Posterior vena cava (tissue), 2 donors: Measurements from ENCODE around the gene B4GALT2. TPM values are rescaled to one million over a fixed set of nuclear protein-coding genes. Genes with fewer than 3 reads are reported as not detected.

Experiments
- DNase-seq: peaks from one replicate; pipeline ENCODE4 v3.0.0-alpha.2; 2020; ENCODE audit warnings: low spot score
- intact Hi-C, 2 donors: fragments of 100-400 bp; cut with DNase I; formaldehyde crosslinking; loops; one replicate each; pipeline versions ENCODE4 v1.14.1 to v1.14.2; 2022 to 2023
- total RNA-seq, 2 donors: library from RNA; stranded (reverse); fragmentation: NEBNext Ultra II Directional; extraction: Animal tissue kit (Norgen Biotek cat#: 25700); gene quantifications; one replicate each; pipeline ENCODE4 v1.2.1, GENCODE V29; 2021
- donor health status: DM: yes; HTN: yes; CAD: no.
- donor health status: DM: yes; HTN: yes; CAD: no.

The B4GALT2 gene
- total RNA-seq, 2 donors from 2014 or later, result 39.0 to 45.7 TPM

DNA sequence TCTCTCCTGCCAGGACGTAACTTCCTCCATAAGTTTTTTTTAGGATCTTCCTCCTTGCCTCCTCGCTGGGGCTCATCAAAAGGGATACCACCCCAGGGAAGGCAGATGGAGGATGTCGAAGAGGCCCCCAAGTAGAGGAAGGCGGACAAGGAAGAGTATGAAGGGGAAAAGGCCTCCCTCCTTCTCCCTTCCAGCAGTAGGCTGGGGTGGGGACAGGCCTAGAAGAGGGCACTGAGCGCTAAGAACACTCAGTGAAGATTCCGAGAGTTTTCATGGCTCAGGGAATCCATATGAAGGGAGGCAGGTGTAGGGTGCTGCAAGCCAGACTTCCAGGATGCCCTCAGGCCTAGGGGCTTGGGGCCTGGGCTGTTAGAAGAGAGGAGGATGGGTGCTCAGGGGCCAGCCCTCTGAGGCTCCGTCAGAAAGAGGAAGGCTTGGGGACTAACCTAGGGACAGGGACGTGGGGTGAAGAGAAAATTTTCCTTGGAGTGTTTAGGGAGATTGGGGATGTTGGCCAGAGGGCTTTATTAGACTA lies 54.1 kb downstream of the B4GALT2 start:
- DNase-seq, result peak; percentile 11
- intact Hi-C loops, result loop anchor here in 1 of 2 donors (5.0 kb wide), 1 partner anchor 36 kb away; no protein-coding TSS in a partner anchor

DNA sequence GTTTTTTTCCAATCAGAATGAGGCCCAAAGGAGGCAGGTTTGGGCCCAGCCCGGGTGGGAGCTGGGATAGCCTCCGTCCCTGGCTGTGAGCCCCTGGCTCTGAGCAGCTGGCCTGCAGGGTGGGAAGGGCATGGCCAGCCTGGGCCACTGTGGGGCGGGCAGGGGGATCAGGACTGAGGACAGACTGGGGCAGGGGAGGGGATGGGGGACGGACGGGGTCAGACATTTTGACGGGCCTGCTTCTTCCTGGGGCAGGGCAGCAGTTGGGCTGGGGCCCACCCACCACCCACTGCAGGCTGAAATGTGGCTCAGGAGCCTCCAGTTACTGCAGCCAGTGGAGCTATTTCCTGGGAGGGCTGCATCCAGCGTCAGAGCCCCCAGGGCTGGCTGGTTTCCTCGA lies 54.7 kb downstream of the B4GALT2 start:
- intact Hi-C loops, result loop anchor here in 1 of 2 donors (5.0 kb wide), 1 partner anchor 36 kb away; no protein-coding TSS in a partner anchor
- DNase-seq, result peak; percentile 78

DNA sequence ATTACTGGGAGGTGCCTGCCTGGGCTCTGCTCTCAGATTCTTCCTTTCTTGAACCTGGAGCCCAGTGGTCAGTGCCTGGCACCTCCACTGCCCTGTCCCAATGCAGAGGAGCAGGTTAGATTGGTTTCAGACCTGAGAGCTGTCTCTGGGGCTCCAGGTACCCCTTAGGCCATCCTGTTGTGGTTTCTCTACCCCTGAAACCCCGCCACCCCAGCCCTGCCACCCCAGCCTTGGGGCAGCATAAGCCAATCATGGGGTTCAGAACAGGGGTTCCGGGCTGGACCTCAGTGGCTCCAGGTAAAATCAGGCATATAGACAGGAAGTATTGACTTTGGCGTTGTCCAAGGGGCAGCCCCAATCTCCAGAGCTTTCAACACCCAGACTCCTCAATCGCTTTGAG lies 55.4 kb downstream of the B4GALT2 start:
- intact Hi-C loops, result loop anchor here in 1 of 2 donors (5.0 kb wide), 1 partner anchor 37 kb away; no protein-coding TSS in a partner anchor
- DNase-seq, result peak; percentile 46

DNA sequence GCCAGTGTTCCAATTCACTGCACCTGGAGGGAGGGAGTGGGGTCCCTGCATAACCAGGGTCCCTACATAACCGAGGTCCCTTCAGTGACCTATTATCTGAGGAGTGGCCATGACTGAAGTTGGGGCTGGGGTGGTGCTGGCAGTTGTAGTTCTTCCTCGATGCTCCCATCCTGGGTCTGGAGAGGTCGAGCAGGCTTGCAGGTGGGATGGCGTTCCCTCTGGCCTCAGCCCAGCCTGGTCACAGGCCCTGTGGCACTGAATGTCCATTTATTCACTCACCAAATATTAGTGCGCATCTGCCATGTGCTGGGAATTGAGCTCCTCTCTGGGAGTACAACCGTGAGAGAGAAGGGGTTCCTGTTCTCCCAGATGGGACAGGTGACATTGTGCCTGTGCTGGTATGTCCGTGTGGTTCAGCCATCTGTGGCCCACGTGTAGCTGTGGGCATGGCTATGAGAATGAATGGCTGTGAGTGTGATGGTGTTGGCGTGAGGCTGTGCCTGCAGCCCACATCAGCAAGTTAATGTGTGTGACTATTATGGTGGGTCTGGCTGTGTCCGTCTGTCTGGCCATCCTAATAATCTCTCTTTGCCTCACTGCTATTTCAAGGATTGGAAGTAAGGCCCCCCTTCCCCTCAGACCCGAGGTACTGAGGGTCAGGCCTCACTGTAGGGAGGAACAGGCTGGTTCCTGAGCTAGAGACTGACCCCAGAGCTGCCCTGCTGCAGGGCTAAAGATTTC lies 56.1 kb downstream of the B4GALT2 start:
- intact Hi-C loops, result loop anchor here in 1 of 2 donors (5.0 kb wide), 1 partner anchor 38 kb away; no protein-coding TSS in a partner anchor
- peak; percentile 65 for DNase-seq

DNA sequence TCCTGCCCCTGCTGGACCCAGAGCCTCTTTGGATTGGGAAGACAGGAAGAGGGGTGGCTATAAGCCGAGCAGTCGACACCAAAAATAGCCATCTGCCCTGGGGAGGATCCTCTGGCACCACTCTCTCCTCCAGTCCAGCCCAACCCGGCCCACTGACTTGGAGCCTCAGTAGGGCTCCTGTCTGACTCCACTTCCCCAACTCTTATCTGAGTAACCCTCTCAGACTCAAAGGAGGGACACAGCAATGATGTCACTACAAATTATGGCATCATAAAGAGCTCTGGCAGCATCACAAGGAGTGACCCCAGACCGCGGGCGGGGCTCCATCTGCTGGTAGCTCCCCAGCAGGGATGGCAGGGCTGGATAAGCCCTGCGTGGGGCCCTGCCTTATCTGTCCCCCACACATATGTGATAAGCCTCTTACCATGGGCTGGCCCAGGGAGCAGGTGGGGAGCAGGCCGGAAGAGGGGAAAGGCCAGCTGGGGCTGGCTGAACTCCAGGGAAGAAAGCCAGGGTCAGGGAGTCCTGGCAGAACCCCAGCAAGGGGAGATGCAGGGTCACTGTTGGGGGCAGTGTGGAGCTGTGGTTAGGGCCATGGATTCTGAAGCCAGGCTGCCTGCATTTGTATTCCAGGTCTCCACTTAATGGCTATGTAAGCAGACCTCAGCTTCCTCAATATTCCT lies 56.9 kb downstream of the B4GALT2 start:
- intact Hi-C loops, result no loop called here
- DNase-seq, result peak; percentile 84

DNA sequence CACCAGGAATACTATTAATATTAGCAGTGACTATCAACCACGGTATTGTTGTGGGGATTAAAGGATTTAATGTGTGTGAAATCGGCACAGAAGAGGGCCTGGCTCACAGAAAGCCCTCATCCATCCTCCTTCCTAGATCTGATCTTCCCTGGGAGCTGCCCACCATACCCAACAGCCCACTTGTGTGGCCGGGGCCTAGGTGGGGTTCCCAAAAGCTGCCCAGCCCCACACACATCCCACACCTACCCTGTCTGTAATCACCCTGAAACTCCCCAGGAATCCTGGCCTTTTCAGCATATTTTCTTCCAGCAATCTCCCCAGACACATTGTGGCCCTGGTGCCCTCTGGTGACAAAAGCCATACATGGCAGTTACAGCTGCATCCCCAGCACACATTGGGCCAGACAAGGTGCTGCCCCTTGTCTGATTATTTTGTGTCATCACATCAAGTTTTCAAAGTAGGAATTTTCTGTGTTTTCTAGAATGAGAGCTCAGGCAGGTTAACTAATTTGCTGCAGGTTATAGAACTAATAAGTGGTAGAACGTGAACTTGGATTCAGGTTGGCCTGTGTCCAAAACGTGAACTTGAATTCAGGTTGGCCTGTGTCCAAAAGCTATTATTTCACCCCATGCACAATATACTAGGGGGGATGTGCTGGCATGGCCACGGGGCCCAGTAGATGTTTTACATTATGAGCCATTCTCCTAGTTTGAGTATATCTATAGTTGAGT lies 57.6 kb downstream of the B4GALT2 start:
- DNase-seq, result peak; percentile 86
- intact Hi-C loops, result no loop called here

DNA sequence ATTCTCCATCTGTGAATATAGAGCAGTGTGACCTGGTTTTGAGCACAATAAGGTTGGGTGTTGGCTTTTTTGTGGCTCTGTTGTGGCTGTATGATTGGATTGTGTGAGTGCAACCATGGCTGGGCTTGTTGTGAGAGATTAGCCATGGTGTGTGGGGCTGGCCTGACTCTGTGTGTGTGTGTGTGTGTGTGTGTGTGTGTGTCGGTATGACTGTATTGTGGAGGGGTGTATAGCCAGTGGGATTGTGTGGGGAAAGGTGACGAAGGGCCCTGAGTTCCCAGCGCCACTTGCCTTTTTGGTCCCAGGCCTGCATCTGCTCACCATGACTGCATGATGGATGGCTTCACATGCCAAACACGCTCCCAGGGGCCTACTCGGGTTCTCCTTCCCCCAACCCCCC lies 58.1 kb downstream of the B4GALT2 start:
- peak; percentile 50 for DNase-seq

DNA sequence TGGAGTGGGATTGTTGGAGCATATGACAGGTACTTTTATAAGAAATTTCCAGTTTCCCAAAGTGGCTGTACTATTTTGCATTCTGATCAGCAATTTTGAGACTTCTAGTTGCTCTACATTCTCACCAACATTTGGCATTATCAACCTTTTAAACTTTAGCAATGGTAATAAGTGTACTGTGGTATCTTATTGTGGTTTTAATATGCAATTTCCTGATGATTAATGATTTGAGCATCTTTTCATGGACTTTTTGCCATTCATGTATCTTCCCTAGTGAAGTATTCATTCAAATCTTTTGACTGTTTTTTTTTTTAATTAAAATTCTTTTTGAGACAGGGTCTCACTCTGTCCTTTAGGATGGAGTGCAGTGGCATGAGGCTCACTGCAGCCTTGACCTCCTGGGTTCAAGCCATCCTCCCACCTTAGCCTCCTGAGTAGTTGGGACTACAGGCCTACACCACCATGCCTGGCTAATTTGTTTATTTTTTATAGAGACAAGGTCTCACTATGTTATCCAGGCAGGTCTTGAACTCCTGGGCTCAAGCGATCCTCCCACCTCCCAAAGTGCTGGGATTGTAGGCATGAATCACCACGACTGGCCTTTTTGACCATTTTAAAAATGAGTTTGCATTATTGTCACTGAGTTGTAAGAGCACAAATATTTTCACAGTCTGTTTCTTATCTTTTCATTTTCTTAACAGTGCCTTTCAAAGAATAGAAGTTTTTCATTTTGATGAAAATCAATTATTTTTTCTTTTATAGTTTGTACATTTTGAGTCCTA lies 60.1 kb downstream of the B4GALT2 start:
- no peak for DNase-seq
- intact Hi-C loops, result no loop called here

More for the DNA sequence above, 58.1 kb downstream of the B4GALT2 start:
- intact Hi-C loops, result no loop called here

DNA sequence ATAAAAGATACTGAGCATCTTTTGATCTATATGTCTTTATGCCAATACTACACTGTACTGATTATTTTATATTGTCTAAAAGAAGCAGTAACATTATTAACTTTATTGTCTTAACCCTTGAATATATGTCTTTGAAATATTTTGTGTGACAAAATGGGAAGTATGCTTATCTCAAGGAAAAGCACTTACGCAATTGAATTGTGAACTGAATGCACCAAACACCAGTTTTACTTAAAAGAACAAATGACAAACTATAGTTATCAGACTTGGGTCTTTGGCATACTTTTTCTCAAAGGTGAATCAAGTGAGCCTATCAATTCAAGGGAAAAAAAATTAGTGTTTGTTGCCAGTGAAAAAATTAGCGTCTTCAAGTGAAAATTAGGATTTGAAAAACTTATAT lies 61.4 kb downstream of the B4GALT2 start:
- intact Hi-C loops, result no loop called here
- DNase-seq, result no peak

Other genes with a start within 250 kb of the B4GALT2 start
- gene ARTN, start 45.4 kb upstream of the B4GALT2 start, total RNA-seq, result 1 to 10 TPM; 2.5 to 4.2 TPM
- 10 to 100 TPM; 20.4 to 21.8 TPM for gene IPO13, start 32.3 kb upstream of the B4GALT2 start, total RNA-seq
- 10 to 100 TPM; 13.5 to 14.5 TPM for gene DPH2, start 9.2 kb upstream of the B4GALT2 start, total RNA-seq
- gene ATP6V0B, start 4.2 kb upstream of the B4GALT2 start, total RNA-seq, result 10 to 100 TPM; 69.4 to 77.4 TPM
- 1 to 10 TPM; 2.5 to 4.1 TPM for gene CCDC24, start 12.4 kb downstream of the B4GALT2 start, total RNA-seq
- gene SLC6A9, start 52.3 kb downstream of the B4GALT2 start, total RNA-seq, result 10 to 100 TPM in 1 of 2 donors, 1 to 10 TPM in 1; 7.8 to 12.2 TPM
- gene KLF17, start 139.6 kb downstream of the B4GALT2 start, total RNA-seq, result under 1 TPM; 0.24 to 0.32 TPM
- gene KLF18, start 162.4 kb downstream of the B4GALT2 start, total RNA-seq, result not detected
- gene DMAP1, start 234.3 kb downstream of the B4GALT2 start, total RNA-seq, result 10 to 100 TPM; 18.5 to 23.6 TPM